ENCODE results near the gene POLR2J3.
"Not testable (repeated sequence)": the region's sequence is repeated elsewhere in the genome, so short reads cannot be mapped to it uniquely, and the experiment has no call there.

- not testable (repeated sequence) for TF ChIP-seq ATF2 (tag by site-specific recombination; IDR thresholded peaks at IDR 0.05; ENCODE audit: low read depth); ZNF792 (tag by site-specific recombination; IDR thresholded peaks at IDR 0.05); ZBTB48 (tag by site-specific recombination; IDR thresholded peaks at IDR 0.05)
Observed at GRCh38 chr7:102614346-102614697, 41.9 kb upstream of the POLR2J3 start.

All from HEK293 (cell line).